IMR-90 (cell line): ENCODE measurements around the gene RSRC1. TPM values are rescaled to one million over a fixed set of nuclear protein-coding genes. Genes with fewer than 3 reads are reported as not detected.

Source experiments
- ATAC-seq: fragments of 200-7000 bp; cut with Tn5 transposase; 2 replicates; pipeline ENCODE4 v1.9.1; 2020; ENCODE audit warnings: low read depth, mild to moderate bottlenecking, moderate library complexity
- BruUV-seq: library from RNA; stranded (reverse); fragments of 400-500 nt; replicated peaks from 2 replicates; lab custom pipeline; 2021; lab: Mats Ljungman, UMichigan
- CTCF ChIA-PET: fragments of 300-600 bp; formaldehyde crosslinking; extraction: SDS; loops from one replicate; lab custom pipeline; 2021; ENCODE audit warnings: antibody characterized with exemption; lab: Yijun Ruan, JAX
- POLR2A ChIA-PET: fragments of 300-600 bp; sonication (Branson Sonifier 250); formaldehyde crosslinking; loops from one replicate; lab custom pipeline; 2022; ENCODE audit warnings: antibody characterized with exemption; ENCODE audit not compliant: unreplicated experiment; lab: Charles Lee
- DNase-seq: peaks from one replicate; pipeline ENCODE4 v3.0.0; 2013
- H2AFZ ChIP-seq: replicated peaks from 2 replicates; pipeline ENCODE3; 2013; ENCODE audit warnings: low read length, mild to moderate bottlenecking; ENCODE audit not compliant: poor library complexity
- H2AK5ac ChIP-seq: 2 replicates; pipeline ENCODE4 v1.6.1; 2013; ENCODE audit warnings: low read depth, low read length, inconsistent platforms
- H2AK9ac ChIP-seq: replicated peaks from 2 replicates; pipeline ENCODE3; 2013; ENCODE audit warnings: mild to moderate bottlenecking, low read depth, low read length, moderate library complexity; ENCODE audit not compliant: poor library complexity
- H2BK120ac ChIP-seq: 2 replicates; pipeline ENCODE4 v1.6.1; 2013; ENCODE audit warnings: low read depth, low read length, inconsistent platforms
- H2BK15ac ChIP-seq: 3 replicates; pipeline ENCODE4 v1.6.1; 2013; ENCODE audit warnings: low read depth, low read length, inconsistent platforms
- H2BK20ac ChIP-seq: 2 replicates; pipeline ENCODE4 v1.6.1; 2013; ENCODE audit warnings: low read depth, mild to moderate bottlenecking, inconsistent platforms, low read length, moderate library complexity
- H2BK5ac ChIP-seq: 2 replicates; pipeline ENCODE4 v1.6.1; 2013; ENCODE audit warnings: mild to moderate bottlenecking, low read depth, low read length, inconsistent platforms; ENCODE audit not compliant: poor library complexity, severe bottlenecking
- H3K14ac ChIP-seq: replicated peaks from 2 replicates; pipeline ENCODE4 v1.6.1; 2013; ENCODE audit warnings: low read depth, low read length, inconsistent platforms
- H3K18ac ChIP-seq: 2 replicates; pipeline ENCODE4 v1.6.1; 2013; ENCODE audit warnings: low read depth, low read length, control low read depth
- H3K23ac ChIP-seq: 2 replicates; pipeline ENCODE4 v1.6.1; 2013; ENCODE audit warnings: low read depth, low read length, inconsistent platforms
- H3K27ac ChIP-seq: 2 replicates; pipeline ENCODE4 v1.5.1; 2013; ENCODE audit warnings: mild to moderate bottlenecking, control low read depth, low read length; ENCODE audit not compliant: insufficient read depth
- H3K27me3 ChIP-seq: 2 replicates; pipeline ENCODE4 v1.6.1; 2013; ENCODE audit warnings: low read length; ENCODE audit not compliant: control insufficient read depth, insufficient read depth
- H3K36me3 ChIP-seq: 2 replicates; pipeline ENCODE4 v1.6.1; 2013; ENCODE audit warnings: low read length, mixed read lengths; ENCODE audit not compliant: control insufficient read depth, insufficient read depth
- H3K4ac ChIP-seq: 2 replicates; pipeline ENCODE4 v1.6.1; 2013; ENCODE audit warnings: low read depth, low read length, inconsistent platforms
- H3K4me1 ChIP-seq: 2 replicates; pipeline ENCODE4 v1.6.1; 2013; ENCODE audit warnings: low read length, mixed read lengths; ENCODE audit not compliant: control insufficient read depth, insufficient read depth
- H3K4me2 ChIP-seq: 2 replicates; pipeline ENCODE4 v1.6.1; 2013; ENCODE audit warnings: low read depth, mild to moderate bottlenecking, control low read depth, low read length, moderate library complexity
- H3K4me3 ChIP-seq: 2 replicates; pipeline ENCODE4 v1.5.1; 2013; ENCODE audit warnings: low read depth, mild to moderate bottlenecking, control low read depth, low read length, moderate library complexity; ENCODE audit not compliant: insufficient read depth
- H3K56ac ChIP-seq: 2 replicates; pipeline ENCODE4 v1.6.1; 2013; ENCODE audit warnings: low read length, inconsistent platforms; ENCODE audit not compliant: insufficient read depth; ENCODE audit errors: extremely low read depth
- H3K79me1 ChIP-seq, 2 experiments: 2 replicates each; pipeline ENCODE4 v1.6.1; 2013; ENCODE audit warnings: low read length in 2 of 2, inconsistent platforms in 1 of 2, low read depth in 1 of 2
- H3K9ac ChIP-seq: 2 replicates; pipeline ENCODE4 v1.6.1; 2013; ENCODE audit warnings: low read depth, low read length, control low read depth
- H3K9me1 ChIP-seq: 2 replicates; pipeline ENCODE4 v1.6.1; 2013; ENCODE audit warnings: low read length, inconsistent platforms; ENCODE audit not compliant: insufficient read depth
- H3K9me3 ChIP-seq: 2 replicates; pipeline ENCODE4 v1.6.1; 2013; ENCODE audit warnings: low read length; ENCODE audit not compliant: control insufficient read depth, insufficient read depth
- H4K20me1 ChIP-seq: 2 replicates; pipeline ENCODE4 v1.6.1; 2013; ENCODE audit warnings: low read length, inconsistent platforms; ENCODE audit not compliant: insufficient read depth
- H4K5ac ChIP-seq: 2 replicates; pipeline ENCODE4 v1.6.1; 2013; ENCODE audit warnings: mild to moderate bottlenecking, low read depth, low read length, control low read depth
- H4K8ac ChIP-seq, 2 experiments: 2 replicates each; pipeline ENCODE4 v1.6.1; 2013; ENCODE audit warnings: low read depth in 2 of 2, low read length in 2 of 2, control low read depth in 1 of 2, inconsistent platforms in 1 of 2
- H4K91ac ChIP-seq: 2 replicates; pipeline ENCODE4 v1.6.1; 2013; ENCODE audit warnings: low read depth, low read length, inconsistent platforms; ENCODE audit not compliant: insufficient read depth
- BHLHE40 ChIP-seq: fragments of 150-350 bp; IDR thresholded peaks from 2 replicates; pipeline ENCODE4 v1.6.1; 2016; ENCODE audit warnings: mild to moderate bottlenecking, low read depth, low read length
- CEBPB ChIP-seq: IDR thresholded peaks from 2 replicates; pipeline ENCODE4 v1.6.1; 2012; ENCODE audit warnings: low read depth, low read length, improper control_type of control experiment
- CHD1 ChIP-seq: IDR thresholded peaks from 2 replicates; pipeline ENCODE4 v1.6.1; 2012; ENCODE audit warnings: low read depth, low read length, improper control_type of control experiment
- ELK1 ChIP-seq: fragments of 150-350 bp; IDR thresholded peaks from 2 replicates; pipeline ENCODE4 v1.6.1; 2016; ENCODE audit warnings: low read depth, mild to moderate bottlenecking, low read length, moderate library complexity, borderline replicate concordance
- FOS ChIP-seq: fragments of 150-350 bp; IDR thresholded peaks from 2 replicates; pipeline ENCODE4 v1.6.1; 2016; ENCODE audit warnings: low read depth, low read length
- MAFK ChIP-seq: IDR thresholded peaks from 2 replicates; pipeline ENCODE4 v1.6.1; 2012; ENCODE audit warnings: low read depth, low read length, improper control_type of control experiment
- MAZ ChIP-seq: IDR thresholded peaks from 2 replicates; pipeline ENCODE4 v1.6.1; 2012; ENCODE audit warnings: low read depth, mild to moderate bottlenecking, low read length, improper control_type of control experiment, moderate library complexity, borderline replicate concordance
- NFE2L2 ChIP-seq: fragments of 150-350 bp; IDR thresholded peaks from 2 replicates; pipeline ENCODE4 v1.6.1; 2016; ENCODE audit warnings: low read depth, mild to moderate bottlenecking, low read length
- POLR2A ChIP-seq: IDR thresholded peaks from 2 replicates; pipeline ENCODE4 v1.6.1; 2012; ENCODE audit warnings: mild to moderate bottlenecking, low read depth, low read length
- RAD21 ChIP-seq: IDR thresholded peaks from 2 replicates; pipeline ENCODE4 v1.6.1; 2012; ENCODE audit warnings: low read length, improper control_type of control experiment
- RFX5 ChIP-seq: IDR thresholded peaks from 2 replicates; pipeline ENCODE4 v1.8.0; 2012; ENCODE audit warnings: low read depth, mild to moderate bottlenecking, low read length, moderate library complexity
- SMC3 ChIP-seq: fragments of 150-350 bp; IDR thresholded peaks from 2 replicates; pipeline ENCODE4 v1.6.1; 2016; ENCODE audit warnings: low read depth, mild to moderate bottlenecking, antibody characterized with exemption, low read length, moderate library complexity
- USF2 ChIP-seq: fragments of 150-350 bp; IDR thresholded peaks from 2 replicates; pipeline ENCODE4 v1.6.1; 2017; ENCODE audit warnings: mild to moderate bottlenecking, antibody characterized with exemption, low read length, low read depth
- WGBS, 2 experiments: methylation state at CpG; one replicate each; pipeline versions ENCODE4 v1.1.5 to v1.1.7; 2013; ENCODE audit warnings: missing lambda C conversion rate in 2 of 2; ENCODE audit not compliant: insufficient read length in 1 of 2; ENCODE audit errors: extremely low coverage in 2 of 2; 5-methylcytosine and 5-hydroxymethylcytosine counted together
- dilution Hi-C: fragments of 300-500 bp; cut with HindIII; formaldehyde crosslinking; loops from one replicate; pipeline ENCODE4 v1.14.3; 2018; ENCODE audit warnings: low sequenced_read_pairs; ENCODE audit not compliant: unreplicated experiment
- in situ Hi-C: fragments of 300-500 bp; cut with MboI; formaldehyde crosslinking; loops from 3 replicates; pipeline ENCODE4 v1.14.3; 2019; ENCODE audit warnings: low sequenced_read_pairs, inconsistent platforms, mixed read lengths
- intact Hi-C: fragments of 100-400 bp; cut with micrococcal nuclease; formaldehyde crosslinking; loops from 2 replicates; pipeline ENCODE4 v1.10.0; 2022
- polyA plus RNA-seq, 3 experiments: library from polyadenylated mRNA; depleted of rRNA; stranded (reverse); fragments of >200 nt; gene quantifications; 2 replicates each; pipeline ENCODE4 v1.2.3, GENCODE V29; 2012; ENCODE audit warnings: low replicate concordance in 1 of 3
- total RNA-seq: library from RNA; depleted of rRNA; stranded (reverse); fragments of >200 nt; gene quantifications from 2 replicates; pipeline ENCODE4 v1.2.3, GENCODE V29; 2012
- TF ChIP-seq, protein P1 (sequence below): conservative IDR thresholded peaks from 2 replicates; pipeline ENCODE4 v1.5.1; 2012; ENCODE audit warnings: mild to moderate bottlenecking, low read depth, low read length, improper control_type of control experiment

Gene RSRC1
- total and polyA plus RNA-seq, 2 of the 4 experiments (the other 2 are of a cell fraction): 3.8 to 41.8 TPM

- no peak for TF ChIP-seq USF2
Measured at GRCh38 chr3:158572766-158573060, 462.8 kb downstream of the RSRC1 start (continued).

DNA sequence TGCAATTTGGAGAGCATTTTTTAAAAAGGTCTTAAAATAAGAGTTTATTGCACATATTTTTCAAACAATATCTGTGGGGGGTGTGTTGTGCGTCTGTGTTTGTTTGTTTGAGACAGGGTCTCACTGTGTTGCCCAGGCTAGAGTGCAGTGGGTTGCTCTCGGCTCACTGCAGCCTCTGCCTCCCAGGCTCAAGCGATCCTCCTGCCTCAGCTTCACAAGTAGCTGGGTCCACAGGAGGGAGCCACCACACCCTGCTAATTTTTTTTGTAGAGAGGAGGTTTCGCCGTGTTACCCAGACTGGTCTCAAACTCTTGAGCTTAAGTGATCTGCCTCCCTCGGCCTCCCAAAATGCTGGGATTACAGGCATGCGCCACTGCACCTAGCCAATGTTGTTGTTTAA is 463.8 kb downstream of the RSRC1 start:
- Histone ChIP-seq H3K4me2 (no peak overlapping the region), H3K4me1 (no peaks in the 10 kb centered on the region), H2AFZ (no peak overlapping the region), H2AK9ac (no peak overlapping the region), H3K27me3 (no peaks in the 10 kb centered on the region), H3K27ac (no peak overlapping the region), H3K9me3 (no peaks in the 10 kb centered on the region), H4K5ac (no peak overlapping the region), H3K14ac (no peak overlapping the region), H2BK20ac (no peak overlapping the region), H2BK5ac (no peak overlapping the region), H3K36me3 (no peaks in the 10 kb centered on the region), H4K8ac (no peak overlapping the region), H2AK5ac (no peak overlapping the region), H2BK120ac (no peak overlapping the region), H3K79me1 (no peaks in the 10 kb centered on the region), H3K56ac (no peak overlapping the region), H4K91ac (no peak overlapping the region), H3K9ac (no peak overlapping the region), H4K20me1 (no peaks in the 10 kb centered on the region), H3K4ac (no peak overlapping the region), H2BK15ac (no peak overlapping the region), H3K18ac (no peak overlapping the region), H3K4me3 (no peak overlapping the region), H3K23ac (no peak overlapping the region), H3K9me1 (0 out of 2 replicates have a peak, but pooled peaks cover 2% of the 10 kb centered on the region)
- BruUV-seq: no TSS peak
- ChIA-PET POLR2A (no interaction called here), CTCF (no interaction called here)
- intact Hi-C loops: loop anchor here (5.0 kb wide), 1 partner anchor 69 kb away; the partner anchor contains the start of gene GFM1
- ATAC-seq (no peak), DNase-seq (no peak)
- WGBS, 2 experiments: no CpG with 5 or more reads among the region's 7 CpGs
- in situ Hi-C loops: no loop called here
- dilution Hi-C loops: no loop called here
- no peak for TF ChIP-seq MAFK
- no peak for TF ChIP-seq FOS
- TF ChIP-seq NFE2L2: no peak
- TF ChIP-seq RFX5: no peak
- TF ChIP-seq, protein P1, sequence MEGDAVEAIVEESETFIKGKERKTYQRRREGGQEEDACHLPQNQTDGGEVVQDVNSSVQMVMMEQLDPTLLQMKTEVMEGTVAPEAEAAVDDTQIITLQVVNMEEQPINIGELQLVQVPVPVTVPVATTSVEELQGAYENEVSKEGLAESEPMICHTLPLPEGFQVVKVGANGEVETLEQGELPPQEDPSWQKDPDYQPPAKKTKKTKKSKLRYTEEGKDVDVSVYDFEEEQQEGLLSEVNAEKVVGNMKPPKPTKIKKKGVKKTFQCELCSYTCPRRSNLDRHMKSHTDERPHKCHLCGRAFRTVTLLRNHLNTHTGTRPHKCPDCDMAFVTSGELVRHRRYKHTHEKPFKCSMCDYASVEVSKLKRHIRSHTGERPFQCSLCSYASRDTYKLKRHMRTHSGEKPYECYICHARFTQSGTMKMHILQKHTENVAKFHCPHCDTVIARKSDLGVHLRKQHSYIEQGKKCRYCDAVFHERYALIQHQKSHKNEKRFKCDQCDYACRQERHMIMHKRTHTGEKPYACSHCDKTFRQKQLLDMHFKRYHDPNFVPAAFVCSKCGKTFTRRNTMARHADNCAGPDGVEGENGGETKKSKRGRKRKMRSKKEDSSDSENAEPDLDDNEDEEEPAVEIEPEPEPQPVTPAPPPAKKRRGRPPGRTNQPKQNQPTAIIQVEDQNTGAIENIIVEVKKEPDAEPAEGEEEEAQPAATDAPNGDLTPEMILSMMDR: no peak
- no peak for TF ChIP-seq SMC3
- no peak for TF ChIP-seq CEBPB
- no peak for TF ChIP-seq BHLHE40
- TF ChIP-seq POLR2A: no peak
- no peak for TF ChIP-seq MAZ
- TF ChIP-seq CHD1: no peak
- no peak for TF ChIP-seq RAD21
- no peak for TF ChIP-seq USF2
- TF ChIP-seq ELK1: no peak
